ENCODE results near the gene RBFOX1.

Gene RBFOX1

DNA sequence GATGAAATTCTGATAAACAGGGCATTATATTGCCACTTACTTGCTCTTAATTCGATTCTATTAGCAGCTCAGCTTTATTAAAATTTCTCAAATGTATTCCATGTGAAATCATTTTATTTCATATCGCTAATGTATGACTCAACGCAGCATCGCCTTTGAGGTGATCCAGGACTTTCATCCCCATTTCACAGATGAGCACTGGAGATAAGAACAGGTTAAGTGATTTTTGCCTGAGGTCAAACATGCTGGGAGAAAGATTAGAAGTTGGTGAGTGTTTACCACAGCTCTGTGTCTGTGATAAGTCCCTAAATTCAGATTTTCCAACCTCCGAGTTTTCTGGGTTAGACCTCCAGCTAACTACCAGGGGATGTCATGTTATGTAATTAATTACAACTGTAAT is 43.6 kb downstream of the RBFOX1 start:
- no peak for DNase-seq

- no peak for DNase-seq
These were observed 44.6 kb downstream of the RBFOX1 start for GRCh38 chr16:7377231-7377630.

DNA sequence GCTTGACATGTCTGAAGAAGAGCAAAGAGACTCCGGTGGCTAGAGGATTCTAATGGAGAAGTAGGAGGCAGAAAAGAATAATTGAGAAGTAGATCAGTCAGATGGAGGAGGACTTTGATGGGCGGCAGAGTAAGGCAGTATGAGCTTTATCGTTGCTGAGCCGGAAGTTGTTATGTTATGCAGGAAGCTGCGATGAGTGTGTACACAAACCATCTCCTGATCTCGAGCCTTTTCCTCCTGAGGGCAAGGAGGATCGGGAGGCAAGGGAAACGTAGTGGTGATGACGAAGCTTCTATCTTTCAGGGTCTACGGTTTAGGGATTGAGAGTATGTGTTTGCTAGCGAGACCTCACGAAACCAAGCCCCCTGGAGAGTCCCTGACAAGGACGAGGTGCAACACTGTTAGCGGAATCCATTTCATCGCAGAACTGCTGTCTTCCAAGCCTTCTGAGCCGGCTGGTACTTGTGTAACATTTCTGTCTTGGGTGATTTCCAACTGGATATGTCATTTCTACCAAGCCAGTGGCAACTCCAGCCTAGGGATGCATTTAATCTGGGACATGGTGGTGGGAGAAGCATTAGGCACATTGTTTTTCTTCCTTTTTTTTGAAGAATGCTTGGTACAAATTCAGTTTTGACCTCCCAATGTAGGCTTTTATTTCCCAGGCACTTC is 45.5 kb downstream of the RBFOX1 start:
- DNase-seq: no peak

DNA sequence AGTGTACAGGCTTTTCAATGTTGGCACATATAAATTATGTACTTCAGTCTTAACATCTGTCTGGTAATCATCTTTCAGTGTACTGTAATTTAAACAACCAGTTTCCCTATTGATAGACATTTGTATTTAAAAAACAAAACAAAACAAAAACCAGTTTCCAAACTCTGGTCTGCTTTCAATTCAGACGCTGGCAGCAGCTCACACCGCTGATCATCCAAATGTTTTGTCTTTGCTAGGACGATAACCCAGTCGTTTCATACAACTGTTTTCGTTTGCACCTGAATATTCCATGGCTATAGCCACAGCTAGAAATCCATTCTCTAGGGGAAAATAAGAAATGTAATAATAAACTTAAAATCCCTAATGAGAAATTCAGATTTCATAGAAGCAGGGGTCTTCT is 47.8 kb downstream of the RBFOX1 start:
- no peak for DNase-seq

DNA sequence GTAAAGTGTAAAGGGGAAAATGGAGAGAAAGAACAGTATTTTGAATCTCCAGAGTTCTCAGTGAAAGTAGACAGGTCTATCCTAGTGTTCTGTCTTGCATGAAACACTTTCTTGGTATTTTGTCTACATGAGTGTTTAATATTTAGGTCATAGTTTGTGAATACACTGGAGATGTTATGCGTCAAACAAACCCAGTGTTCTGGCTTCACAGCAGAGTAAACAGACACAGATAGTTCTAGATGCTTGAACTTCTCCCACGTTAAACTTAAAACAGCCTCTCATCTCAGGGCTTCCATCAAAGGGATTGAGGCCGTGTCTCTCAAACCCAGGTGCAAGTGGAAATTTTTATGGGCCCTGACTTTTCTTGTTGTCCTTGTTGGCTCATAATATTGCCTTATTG is 48.3 kb downstream of the RBFOX1 start:
- DNase-seq: no peak

DNA sequence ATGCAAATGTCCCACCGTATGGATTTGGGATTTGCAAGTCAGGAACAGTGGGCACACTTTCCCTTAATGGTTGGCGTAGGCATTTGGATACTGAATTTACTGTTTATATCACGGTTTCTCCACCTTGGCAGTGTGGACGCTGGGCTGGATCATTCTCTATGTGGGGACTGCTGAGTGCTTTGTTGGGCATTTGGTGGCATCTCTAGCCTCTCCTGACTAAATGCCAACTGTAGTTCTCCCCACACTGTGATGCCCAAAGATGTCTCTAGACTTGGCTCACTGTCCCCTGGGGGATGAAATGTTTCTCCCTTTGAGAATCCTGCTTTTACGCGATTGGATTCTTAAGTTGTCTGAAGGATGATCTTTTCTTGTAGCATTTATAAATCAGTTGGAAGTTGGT is 49.0 kb downstream of the RBFOX1 start:
- DNase-seq: no peak

DNA sequence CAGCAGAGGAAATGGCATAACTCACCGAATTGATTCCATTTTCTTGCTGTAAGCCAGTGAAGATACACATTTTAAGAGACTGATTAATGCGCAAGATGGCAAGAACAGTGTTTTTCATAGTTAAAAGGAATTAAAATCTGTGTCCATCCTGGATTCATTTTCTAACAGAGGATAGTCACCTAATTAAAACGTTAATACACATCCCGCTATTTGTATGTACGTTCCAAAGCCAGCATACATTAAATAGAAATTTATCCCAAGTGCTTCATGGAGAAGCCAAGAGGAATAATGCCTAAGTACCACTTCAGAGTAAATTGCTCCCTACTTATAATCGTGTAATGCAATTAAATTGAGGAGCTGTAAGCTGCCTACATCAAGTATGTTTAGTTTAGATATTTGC is 49.9 kb downstream of the RBFOX1 start:
- no peak for DNase-seq

GRCh38 chr16:7390974-7391373 is 58.3 kb downstream of the RBFOX1 start:
- DNase-seq: no peak

GRCh38 chr16:7391694-7392093 is 59.0 kb downstream of the RBFOX1 start:
- DNase-seq: no peak

- DNase-seq: no peak
These were observed 59.6 kb downstream of the RBFOX1 start for GRCh38 chr16:7392206-7392605.

GRCh38 chr16:7393680-7394079 is 61.0 kb downstream of the RBFOX1 start:
- no peak for DNase-seq

- DNase-seq: no peak
These were observed 62.2 kb downstream of the RBFOX1 start for GRCh38 chr16:7394720-7395336.

DNA sequence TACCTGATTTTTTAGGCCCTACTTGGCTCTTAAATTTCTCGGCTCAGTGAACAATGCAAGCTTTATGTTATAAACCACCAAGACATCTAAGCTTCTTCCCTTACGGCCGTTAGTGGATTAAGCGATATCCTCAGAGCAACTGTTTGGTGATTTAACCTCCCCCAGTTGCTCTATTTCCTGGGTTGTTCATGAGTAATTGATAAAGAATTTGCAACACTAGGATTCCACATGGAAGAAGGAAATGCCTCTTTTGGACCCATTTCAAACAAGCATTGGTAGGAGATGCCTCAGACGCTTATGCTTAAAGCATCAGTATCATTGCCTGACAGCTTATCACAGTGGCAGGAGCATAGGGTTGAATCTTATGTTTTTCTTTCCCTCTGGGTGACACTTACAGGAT is 65.3 kb downstream of the RBFOX1 start:
- DNase-seq: no peak

- DNase-seq: no peak
These were observed 65.9 kb downstream of the RBFOX1 start for GRCh38 chr16:7398536-7398935.

DNA sequence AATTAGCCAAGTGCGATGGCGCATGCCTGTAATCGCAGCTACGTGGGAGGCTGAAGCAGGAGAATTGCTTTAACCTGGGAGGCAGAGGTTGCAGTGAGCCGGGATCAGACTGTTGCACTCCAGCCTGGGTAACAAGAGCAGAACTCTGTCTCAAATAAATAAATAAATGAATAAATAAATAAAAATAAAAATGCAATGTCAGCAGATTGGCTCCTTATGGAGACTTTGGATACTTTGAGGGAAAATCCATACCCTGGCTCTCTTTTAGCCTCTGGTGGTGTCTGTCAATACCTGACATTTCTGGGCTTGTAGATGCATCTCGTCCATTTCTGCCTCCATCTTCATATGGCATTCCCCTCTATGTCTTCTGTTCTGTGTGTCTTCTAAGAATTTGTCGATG is 66.7 kb downstream of the RBFOX1 start:
- DNase-seq: no peak

- no peak for DNase-seq
These were observed 67.7 kb downstream of the RBFOX1 start for GRCh38 chr16:7400117-7400890.

- DNase-seq: no peak
These were observed 71.6 kb downstream of the RBFOX1 start for GRCh38 chr16:7404217-7404616.

- no peak for DNase-seq
These were observed 72.5 kb downstream of the RBFOX1 start for GRCh38 chr16:7405166-7405565.

DNA sequence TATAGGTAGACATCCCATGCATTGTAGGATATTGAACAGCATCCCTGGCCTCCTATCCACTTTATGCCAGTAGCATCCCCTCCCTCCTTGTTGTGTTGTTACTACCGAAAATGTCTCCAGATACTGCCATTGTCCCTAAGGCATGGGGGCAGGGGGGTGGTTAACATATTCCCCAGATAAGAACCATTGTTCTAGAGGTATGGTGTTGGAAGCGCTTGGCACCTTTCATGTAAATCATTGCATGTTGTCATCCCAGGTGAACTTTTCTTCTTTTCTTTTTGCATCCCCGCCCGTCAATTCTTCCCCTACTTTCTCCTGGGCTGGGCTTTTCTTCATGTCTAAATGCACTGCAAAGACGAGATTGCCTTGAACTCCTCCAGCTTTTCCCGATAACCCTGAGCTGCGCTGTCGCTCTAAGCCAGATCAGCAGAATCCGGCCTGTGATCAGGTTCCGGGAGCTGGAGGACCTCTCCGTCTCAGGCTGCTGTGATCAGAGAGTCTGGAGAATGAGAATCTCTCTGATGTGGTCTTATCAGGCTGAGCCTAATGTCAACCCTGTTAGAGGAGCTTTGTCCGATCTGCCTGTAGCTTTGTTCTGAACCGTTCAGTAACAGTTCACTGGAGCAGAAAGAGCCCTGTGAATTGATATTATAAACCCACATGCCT is 76.2 kb downstream of the RBFOX1 start:
- DNase-seq: no peak

- no peak for DNase-seq
These were observed 86.8 kb downstream of the RBFOX1 start for GRCh38 chr16:7419441-7419840.

DNA sequence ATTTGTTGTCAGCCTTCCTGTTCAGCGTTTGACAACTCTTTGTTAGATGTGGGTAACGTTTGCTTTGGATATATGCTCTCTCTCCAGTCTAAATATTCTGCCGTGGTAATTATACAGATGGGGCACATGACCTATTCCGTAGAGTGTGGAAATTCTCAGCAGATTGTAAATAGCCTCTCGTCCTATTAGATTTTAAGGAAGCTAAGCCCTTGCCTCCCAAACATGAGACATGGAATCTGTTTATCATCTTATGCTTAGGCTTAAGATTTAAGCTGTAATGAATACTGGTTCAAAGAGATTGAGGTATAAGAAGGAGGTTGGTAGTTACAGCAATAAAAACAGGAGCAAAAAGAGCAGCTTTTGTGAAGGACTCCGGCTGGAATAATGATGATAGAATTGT is 87.4 kb downstream of the RBFOX1 start:
- no peak for DNase-seq

DNA sequence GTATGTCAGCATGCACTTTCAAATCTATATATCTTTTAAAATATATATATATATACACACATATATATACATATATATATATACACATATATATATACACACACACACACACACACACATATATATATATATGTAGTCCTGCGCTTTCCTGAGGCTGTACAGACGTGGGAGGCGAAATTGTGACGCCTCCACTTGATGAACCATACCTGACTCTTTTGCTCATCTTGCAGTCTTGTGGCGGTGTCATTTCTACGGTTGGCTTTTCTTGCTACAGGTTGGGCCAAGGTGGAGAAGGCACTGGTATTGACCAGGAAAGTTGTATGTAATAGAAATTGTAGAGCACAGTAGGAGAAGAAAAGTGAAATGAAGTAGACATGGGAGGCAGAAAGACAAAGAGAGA is 88.2 kb downstream of the RBFOX1 start:
- no peak for DNase-seq

GRCh38 chr16:7421578-7421977 is 88.9 kb downstream of the RBFOX1 start:
- DNase-seq: no peak

All from activated T-cell treated with anti-CD3 and anti-CD28 coated beads, Interleukin-2, amount 50 U/mL, for 48 hours (primary cell).